IMR-90 (cell line): ENCODE results near the gene ZNF185.

ENCODE experiments used
- BHLHE40 ChIP-seq: fragments of 150-350 bp; IDR thresholded peaks from 2 replicates; pipeline ENCODE4 v1.6.1; 2016; ENCODE audit warnings: mild to moderate bottlenecking, low read depth, low read length
- CEBPB ChIP-seq: IDR thresholded peaks from 2 replicates; pipeline ENCODE4 v1.6.1; 2012; ENCODE audit warnings: low read depth, low read length, improper control_type of control experiment
- CHD1 ChIP-seq: IDR thresholded peaks from 2 replicates; pipeline ENCODE4 v1.6.1; 2012; ENCODE audit warnings: low read depth, low read length, improper control_type of control experiment
- FOS ChIP-seq: fragments of 150-350 bp; IDR thresholded peaks from 2 replicates; pipeline ENCODE4 v1.6.1; 2016; ENCODE audit warnings: low read depth, low read length
- POLR2A ChIP-seq: IDR thresholded peaks from 2 replicates; pipeline ENCODE4 v1.6.1; 2012; ENCODE audit warnings: mild to moderate bottlenecking, low read depth, low read length
- RCOR1 ChIP-seq: IDR thresholded peaks from 2 replicates; pipeline ENCODE4 v1.6.1; 2012; ENCODE audit warnings: mild to moderate bottlenecking, low read length, improper control_type of control experiment; ENCODE audit not compliant: insufficient replicate concordance
- SMC3 ChIP-seq: fragments of 150-350 bp; IDR thresholded peaks from 2 replicates; pipeline ENCODE4 v1.6.1; 2016; ENCODE audit warnings: low read depth, mild to moderate bottlenecking, antibody characterized with exemption, low read length, moderate library complexity
- TF ChIP-seq, protein P1 (sequence below): conservative IDR thresholded peaks from 2 replicates; pipeline ENCODE4 v1.5.1; 2012; ENCODE audit warnings: mild to moderate bottlenecking, low read depth, low read length, improper control_type of control experiment
- TF ChIP-seq, protein P2 (sequence below): fragments of 150-350 bp; IDR thresholded peaks from 2 replicates; pipeline ENCODE4 v1.6.1; 2017; ENCODE audit warnings: mild to moderate bottlenecking, antibody characterized with exemption, low read length, low read depth
- TF ChIP-seq, protein P3 (sequence below): fragments of 150-350 bp; IDR thresholded peaks from 2 replicates; pipeline ENCODE4 v1.6.1; 2016; ENCODE audit warnings: low read depth, mild to moderate bottlenecking, low read length, moderate library complexity, borderline replicate concordance

DNA sequence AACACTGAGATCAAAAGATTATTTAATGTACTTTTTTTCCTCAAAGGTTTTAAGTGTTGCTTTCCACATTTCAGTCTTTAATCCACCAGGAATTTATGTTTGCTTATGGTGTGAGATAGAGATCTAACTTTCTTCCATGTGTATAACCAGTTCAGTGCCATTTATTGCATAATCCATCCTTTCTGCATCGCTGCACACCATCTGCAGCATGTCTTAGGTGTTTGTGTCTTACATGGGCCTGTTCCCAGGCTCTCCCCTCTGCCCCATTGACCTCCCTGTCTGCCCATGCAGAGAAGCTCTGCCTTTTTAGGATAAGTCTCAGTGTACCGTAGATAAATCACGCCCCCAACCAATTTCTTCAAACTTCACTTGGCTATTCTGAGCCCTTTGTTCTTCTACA lies 36.8 kb upstream of the ZNF185 start:
- TF ChIP-seq POLR2A (no peak), CHD1 (no peak), FOS (no peak), SMC3 (no peak), CEBPB (peak; percentile 51), RCOR1 (no peak), BHLHE40 (no peak)
- TF ChIP-seq, protein P1, sequence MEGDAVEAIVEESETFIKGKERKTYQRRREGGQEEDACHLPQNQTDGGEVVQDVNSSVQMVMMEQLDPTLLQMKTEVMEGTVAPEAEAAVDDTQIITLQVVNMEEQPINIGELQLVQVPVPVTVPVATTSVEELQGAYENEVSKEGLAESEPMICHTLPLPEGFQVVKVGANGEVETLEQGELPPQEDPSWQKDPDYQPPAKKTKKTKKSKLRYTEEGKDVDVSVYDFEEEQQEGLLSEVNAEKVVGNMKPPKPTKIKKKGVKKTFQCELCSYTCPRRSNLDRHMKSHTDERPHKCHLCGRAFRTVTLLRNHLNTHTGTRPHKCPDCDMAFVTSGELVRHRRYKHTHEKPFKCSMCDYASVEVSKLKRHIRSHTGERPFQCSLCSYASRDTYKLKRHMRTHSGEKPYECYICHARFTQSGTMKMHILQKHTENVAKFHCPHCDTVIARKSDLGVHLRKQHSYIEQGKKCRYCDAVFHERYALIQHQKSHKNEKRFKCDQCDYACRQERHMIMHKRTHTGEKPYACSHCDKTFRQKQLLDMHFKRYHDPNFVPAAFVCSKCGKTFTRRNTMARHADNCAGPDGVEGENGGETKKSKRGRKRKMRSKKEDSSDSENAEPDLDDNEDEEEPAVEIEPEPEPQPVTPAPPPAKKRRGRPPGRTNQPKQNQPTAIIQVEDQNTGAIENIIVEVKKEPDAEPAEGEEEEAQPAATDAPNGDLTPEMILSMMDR, result no peak
- TF ChIP-seq, protein P2, sequence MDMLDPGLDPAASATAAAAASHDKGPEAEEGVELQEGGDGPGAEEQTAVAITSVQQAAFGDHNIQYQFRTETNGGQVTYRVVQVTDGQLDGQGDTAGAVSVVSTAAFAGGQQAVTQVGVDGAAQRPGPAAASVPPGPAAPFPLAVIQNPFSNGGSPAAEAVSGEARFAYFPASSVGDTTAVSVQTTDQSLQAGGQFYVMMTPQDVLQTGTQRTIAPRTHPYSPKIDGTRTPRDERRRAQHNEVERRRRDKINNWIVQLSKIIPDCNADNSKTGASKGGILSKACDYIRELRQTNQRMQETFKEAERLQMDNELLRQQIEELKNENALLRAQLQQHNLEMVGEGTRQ, result no peak
- TF ChIP-seq, protein P3, sequence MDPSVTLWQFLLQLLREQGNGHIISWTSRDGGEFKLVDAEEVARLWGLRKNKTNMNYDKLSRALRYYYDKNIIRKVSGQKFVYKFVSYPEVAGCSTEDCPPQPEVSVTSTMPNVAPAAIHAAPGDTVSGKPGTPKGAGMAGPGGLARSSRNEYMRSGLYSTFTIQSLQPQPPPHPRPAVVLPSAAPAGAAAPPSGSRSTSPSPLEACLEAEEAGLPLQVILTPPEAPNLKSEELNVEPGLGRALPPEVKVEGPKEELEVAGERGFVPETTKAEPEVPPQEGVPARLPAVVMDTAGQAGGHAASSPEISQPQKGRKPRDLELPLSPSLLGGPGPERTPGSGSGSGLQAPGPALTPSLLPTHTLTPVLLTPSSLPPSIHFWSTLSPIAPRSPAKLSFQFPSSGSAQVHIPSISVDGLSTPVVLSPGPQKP, result no peak
